Stimulated activated CD8-positive, alpha-beta memory T cell treated with anti-CD3 and anti-CD28 coated beads, Interleukin-15, amount 100 ng/mL, for 4 hours (primary cell): ENCODE data around the gene RNF167.
A peak's percentile ranks its signal among the peaks of the same experiment; 100 is the strongest.
"Not testable (repeated sequence)": the region's sequence is repeated elsewhere in the genome, so short reads cannot be mapped to it uniquely, and the experiment has no call there.

Experiments
- DNase-seq, 2 donors: peaks; one replicate each; pipeline ENCODE4 v3.0.0-alpha.2; 2020; ENCODE audit warnings: low read depth in 2 of 2

Gene RNF167

DNA sequence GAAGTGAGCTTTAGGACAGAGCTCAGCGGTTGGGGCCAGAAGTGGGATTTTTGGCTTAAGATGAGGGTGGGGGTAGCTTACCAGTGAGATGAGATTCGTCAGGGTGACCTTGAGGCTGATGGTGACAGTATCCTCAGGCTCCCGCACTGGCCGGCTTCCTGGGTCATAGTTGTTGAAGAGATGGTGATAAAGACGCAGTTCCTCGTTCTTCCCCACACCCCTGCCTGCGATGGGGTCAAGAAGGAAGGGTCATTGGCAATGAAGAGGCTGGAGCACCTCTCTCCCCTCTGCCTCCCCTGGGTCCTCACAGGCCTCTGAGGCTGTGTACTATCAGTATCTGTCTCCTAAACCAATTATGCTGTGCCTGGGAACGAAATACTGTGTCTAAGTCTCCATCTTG is 37.5 kb upstream of the RNF167 start:
- no peak for DNase-seq

DNA sequence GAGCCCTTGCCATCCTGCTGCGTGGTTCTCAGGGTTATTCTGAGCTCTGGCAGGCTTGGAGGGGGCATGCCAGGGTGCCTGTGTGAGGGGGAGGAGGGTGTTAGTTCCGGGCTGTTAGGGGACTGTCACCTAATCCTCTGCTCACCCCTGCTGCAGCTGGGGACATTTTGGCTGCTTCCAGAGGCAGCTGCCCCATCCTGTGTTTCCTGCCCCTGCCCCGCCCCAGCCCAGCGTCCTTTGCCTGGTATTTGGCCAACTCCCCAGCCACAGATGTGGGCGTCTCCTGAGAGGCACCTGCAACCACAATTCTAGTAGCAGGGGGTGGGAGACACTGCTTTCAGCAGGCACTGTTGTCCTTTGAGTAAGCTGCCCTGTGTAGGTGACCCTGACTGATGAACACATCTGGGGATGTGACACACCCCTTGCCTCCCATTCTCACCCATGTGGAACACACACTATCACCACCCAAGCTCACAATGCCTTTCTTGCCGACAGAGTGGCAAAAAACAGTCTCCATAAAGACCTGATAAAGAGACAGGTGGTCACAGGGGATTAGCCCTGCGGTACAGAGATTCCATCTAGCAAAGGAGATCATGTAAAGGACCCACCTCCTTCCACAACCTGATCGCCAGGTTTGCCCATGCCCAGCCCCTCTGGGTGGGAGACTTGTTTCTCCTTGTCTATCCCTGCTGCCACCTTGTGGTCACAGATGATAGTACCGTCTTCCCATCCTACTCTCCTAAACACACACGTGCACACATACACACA is 36.8 kb upstream of the RNF167 start, which contains the start of gene CHRNE:
Gene CHRNE, minus strand, starts transcription at position 48 of the 768 bp plus-strand sequence. Its CDS starts 35 bp downstream, at position 13.
- DNase-seq = peak in 1 of 2 donors; percentile 55

DNA sequence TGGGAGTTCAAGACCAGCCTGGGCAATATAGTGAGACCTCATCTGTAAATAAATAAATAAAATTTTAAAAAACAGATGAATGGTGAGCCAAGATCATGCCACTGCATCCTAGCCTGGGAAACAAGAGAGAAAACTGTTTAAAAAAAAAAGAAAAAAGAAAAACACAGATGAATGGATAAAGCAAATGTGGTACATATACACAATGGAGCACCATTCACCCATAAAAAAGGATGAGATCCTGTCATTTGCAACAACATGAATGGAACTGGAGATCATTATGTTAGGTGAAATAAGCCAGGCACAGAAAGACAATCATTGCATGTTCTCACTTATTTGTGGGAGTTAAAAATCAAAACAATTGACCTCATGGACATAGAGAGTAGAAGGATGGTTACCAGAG is 33.4 kb upstream of the RNF167 start:
- not testable (repeated sequence) for DNase-seq

DNA sequence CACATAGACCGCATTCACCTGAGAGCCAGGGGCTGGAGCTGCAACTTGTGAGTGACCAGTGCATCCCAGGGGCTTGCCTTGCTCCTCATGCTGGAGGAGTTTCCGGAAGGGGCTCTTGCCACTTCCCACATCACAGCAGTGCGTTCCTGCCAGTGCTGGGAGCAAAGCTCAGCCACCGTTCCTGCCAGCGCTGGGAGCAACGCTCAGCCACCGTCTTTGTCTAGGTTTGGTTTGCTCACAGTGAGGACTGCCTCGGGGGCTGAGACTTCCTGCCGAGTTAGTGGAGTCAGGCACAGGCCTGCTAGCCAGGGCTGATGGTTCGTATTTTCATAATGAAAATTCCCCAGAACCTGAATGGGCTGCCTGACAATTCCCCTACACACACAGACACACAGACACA is 31.8 kb upstream of the RNF167 start:
- DNase-seq = no peak

DNA sequence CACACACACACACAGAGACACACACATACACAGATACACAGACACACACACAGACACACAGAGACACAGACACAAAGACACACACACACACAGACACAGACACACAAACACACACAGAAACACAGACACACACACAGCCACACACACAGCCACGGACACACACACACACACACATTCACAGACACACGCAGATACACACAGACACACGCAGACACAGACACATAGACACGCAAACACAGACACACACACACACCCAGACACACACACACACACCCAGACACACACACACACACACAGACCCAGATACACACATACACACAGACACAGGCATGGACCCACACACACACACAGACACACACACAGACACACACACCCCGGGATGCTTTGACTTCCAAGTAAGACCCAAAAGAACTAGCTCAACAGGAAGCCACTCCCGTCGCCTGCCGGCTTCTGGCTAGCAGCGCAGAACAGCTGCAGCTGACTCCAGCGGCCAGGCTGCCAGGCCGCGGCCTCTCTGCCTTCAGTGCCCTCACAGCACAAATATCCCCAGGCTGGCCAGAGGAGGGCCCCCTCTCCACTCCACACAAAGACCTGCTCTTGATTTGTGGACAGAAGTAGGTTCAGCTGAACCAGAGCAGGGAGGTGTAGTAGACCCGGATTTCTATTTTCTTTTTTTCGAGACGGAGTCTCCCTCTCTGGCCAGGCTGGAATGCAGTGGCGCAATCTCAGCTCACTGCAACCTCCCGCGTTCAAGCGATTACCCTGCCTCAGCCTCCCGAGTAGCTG is 31.2 kb upstream of the RNF167 start:
- peak in 1 of 2 donors; percentile 46 for DNase-seq

DNA sequence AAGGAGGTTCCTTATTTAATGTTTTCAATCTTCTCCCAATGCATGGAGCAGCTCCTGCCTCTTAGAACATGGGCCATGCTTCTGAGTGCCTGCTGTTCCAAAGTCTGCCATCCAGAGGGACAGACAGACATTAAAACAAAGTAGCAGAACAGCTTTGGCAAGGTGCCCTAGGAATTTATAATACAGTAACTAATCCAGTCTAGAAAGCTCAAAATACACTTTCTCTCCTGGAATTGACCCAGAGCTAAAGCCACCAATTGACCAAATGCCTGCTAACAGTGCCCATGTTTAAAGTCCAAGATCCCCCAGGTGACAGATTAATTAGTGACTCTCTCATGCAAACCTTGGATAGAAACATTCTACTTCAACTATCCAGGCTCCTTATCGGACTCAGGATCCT is 26.1 kb upstream of the RNF167 start:
- DNase-seq = no peak

DNA sequence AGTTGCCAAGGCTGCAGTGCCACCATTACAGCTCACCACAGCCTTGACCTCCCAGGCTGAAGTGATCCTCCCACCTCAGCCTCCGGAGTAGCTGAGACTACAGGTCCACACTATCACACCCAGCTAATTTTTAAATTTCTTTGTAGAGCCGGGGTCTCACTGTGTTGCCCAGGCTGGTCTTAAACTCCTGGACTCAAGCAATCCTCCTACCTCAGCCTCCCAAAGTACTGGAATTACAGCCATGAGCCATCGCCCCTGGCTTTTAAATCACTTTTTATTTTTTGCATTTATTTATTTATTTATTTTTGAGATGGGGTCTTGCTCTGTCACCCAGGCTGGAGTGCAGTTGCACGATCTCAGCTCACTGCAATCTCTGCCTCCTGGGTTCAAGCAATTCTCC is 25.5 kb upstream of the RNF167 start:
- not testable (repeated sequence) for DNase-seq

DNA sequence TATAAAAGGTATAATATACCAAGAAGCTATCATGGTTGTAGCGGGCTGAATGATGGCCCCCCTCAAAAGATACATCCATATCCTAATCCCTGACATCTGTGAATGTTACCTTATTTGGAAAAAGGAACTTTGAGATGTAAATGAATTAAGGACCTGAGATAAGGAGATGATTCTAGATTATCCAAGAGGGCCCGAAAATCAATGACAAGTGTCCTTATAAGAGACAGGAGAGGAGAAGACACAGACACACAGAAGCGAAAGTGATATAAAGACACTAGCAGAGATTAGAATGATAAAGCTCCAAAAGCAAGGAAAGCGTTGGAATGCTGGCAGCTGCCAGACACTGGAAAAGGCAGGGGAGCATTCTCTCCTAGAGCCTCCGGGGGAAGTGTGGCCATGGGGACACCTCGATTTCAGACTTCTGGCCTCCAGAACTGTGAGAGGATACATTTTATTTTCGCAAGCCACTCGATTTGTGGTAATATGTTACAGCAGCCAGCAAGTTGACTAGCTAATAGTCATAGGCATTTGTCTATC is 20.5 kb upstream of the RNF167 start:
- no peak for DNase-seq

DNA sequence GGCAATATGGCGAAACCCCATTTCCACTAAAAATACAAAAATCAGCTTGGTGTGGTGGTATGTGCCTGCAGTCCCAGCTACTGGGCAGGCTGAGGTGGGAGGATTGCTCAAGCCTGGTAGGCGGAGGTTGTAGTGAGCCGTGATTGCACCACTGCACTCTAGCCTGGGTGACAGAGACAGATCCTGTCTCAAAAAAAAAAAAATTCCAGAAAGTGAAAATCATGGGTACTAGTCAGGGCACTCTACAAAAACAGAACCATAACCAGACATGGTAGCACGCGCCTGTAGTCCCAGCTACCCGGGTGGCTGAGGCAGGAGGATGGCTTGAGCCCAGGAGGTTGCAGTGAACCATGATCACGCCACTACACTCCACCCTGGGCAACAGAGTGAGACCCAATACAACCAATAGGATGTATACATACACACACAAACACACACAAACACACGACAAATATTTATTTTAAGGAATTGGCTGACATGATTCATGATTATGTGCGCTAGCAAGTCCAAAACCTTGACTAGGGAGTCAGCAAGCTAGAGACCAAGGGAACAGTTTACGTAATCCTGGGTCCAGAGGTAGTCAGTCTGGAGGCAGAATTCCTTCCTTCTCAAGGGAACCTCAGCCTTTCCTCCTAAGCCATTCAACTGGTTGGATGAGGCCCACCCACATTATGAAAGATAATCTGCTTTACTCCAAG is 19.6 kb upstream of the RNF167 start:
- DNase-seq = no peak

DNA sequence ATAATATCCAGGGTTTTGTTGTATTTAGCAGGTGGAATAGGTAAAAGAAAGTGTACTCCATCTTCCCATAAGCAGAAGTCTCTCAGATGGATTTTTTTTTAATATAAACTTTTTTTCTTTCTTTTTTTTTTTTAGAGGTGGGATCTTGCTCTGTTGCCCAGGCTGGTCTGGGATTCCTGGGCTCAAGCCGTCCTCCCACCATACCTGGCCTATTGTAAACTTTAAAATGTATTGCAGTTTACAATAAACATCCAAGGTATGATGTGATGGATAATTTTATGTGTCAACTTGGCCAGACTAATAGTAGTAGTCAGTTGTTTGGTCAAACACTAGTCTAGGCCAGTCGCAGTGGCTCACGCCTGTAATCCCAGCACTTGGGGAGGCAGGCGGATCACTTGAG is 18.7 kb upstream of the RNF167 start:
- no peak for DNase-seq

DNA sequence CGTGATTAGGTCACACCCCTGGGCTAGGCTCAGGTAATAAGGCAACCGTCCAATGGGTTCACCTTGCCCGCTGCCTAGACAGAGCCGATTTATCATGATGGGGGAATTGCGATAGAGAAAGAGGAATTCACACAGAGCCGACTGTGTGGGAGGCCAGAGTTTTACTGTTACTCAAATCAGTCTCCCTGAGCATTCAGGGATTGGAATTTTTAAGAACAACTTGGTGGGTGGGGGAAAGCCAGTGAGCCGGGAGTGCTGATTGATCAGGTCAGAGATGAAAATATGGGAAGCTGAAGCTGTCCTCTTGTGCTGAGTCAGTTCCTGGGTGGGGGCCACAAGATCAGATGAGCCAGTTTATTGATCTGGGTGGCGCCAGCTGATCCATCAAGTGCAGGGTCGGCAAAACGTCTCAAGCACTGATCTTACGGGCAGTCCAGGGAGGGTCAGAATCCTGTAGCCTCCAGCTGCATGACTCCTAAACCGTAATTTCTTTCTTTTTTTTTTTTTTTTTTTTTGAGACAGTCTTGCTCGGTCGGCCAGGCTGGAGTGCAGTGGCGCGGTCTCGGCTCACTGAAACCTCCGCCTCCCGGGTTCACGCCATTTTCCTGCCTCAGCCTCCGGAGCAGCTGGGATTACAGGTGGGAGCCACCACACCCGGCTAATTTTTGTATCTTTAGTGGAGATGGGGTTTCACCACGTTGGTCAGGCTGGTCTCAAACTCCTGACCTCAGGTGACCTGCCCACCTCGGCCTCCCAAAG is 13.3 kb upstream of the RNF167 start:
- not testable (repeated sequence) for DNase-seq

DNA sequence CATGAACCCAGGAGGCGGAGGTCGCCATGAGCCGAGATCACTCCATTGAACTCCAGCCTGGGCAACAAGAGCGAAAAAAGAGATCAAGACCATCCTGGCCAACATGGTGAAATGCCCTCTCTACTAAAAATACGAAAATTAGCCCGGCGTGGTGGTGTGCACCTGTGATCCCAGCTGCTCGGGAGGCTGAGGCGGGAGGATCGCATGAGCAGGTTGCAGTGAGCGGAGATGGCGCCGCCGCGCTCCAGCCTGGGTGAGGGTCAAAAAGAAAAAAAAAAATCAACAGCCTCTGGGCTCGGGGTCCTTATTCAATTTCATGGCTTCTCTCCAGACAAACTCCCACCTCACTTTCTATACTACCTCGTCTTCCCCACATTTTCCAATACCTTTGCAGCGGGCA is 11.2 kb upstream of the RNF167 start:
- DNase-seq = no peak

DNA sequence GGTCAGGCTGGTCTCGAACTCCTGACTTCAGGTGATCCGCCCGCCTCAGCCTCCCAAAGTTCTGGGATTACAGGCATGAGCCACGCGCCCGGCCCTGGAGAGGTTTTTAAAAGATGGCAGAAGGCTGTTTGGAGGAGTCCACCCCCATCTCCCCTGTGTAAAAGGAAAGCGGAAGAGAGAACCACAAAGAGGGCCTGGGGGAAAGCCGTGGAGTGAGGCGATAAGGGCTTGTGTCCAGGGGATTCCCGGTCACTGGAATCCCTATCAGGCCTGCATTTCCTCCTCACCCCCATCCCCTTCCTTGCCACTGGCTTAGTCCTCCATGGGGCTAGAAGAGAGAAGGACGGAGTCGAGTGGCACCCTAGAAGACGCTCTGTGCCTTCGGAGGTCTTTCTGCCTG is 8.1 kb upstream of the RNF167 start, which contains the start of gene GP1BA:
Gene GP1BA, plus strand, starts transcription at position 315 of the 400 bp plus-strand sequence. CDS start 328 bp downstream, outside the sequence.
- DNase-seq = no peak

DNA sequence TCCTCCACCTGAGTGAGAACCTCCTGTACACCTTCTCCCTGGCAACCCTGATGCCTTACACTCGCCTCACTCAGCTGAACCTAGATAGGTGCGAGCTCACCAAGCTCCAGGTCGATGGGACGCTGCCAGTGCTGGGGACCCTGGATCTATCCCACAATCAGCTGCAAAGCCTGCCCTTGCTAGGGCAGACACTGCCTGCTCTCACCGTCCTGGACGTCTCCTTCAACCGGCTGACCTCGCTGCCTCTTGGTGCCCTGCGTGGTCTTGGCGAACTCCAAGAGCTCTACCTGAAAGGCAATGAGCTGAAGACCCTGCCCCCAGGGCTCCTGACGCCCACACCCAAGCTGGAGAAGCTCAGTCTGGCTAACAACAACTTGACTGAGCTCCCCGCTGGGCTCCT is 7.3 kb upstream of the RNF167 start:
- DNase-seq = no peak

DNA sequence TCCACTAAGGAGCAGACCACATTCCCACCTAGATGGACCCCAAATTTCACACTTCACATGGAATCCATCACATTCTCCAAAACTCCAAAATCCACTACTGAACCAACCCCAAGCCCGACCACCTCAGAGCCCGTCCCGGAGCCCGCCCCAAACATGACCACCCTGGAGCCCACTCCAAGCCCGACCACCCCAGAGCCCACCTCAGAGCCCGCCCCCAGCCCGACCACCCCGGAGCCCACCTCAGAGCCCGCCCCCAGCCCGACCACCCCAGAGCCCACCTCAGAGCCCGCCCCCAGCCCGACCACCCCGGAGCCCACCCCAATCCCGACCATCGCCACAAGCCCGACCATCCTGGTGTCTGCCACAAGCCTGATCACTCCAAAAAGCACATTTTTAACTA is 6.4 kb upstream of the RNF167 start:
- DNase-seq = no peak

DNA sequence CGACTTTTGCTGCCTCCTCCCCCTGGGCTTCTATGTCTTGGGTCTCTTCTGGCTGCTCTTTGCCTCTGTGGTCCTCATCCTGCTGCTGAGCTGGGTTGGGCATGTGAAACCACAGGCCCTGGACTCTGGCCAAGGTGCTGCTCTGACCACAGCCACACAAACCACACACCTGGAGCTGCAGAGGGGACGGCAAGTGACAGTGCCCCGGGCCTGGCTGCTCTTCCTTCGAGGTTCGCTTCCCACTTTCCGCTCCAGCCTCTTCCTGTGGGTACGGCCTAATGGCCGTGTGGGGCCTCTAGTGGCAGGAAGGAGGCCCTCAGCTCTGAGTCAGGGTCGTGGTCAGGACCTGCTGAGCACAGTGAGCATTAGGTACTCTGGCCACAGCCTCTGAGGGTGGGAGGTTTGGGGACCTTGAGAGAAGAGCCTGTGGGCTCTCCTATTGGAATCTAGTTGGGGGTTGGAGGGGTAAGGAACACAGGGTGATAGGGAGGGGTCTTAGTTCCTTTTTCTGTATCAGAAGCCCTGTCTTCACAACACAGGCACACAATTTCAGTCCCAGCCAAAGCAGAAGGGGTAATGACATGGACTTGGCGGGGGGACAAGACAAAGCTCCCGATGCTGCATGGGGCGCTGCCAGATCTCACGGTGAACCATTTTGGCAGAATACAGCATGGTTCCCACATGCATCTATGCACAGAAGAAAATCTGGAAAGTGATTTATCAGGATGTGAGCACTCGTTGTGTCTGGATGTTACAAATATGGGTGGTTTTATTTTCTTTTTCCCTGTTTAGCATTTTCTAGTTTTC is 5.7 kb upstream of the RNF167 start:
- no peak for DNase-seq

DNA sequence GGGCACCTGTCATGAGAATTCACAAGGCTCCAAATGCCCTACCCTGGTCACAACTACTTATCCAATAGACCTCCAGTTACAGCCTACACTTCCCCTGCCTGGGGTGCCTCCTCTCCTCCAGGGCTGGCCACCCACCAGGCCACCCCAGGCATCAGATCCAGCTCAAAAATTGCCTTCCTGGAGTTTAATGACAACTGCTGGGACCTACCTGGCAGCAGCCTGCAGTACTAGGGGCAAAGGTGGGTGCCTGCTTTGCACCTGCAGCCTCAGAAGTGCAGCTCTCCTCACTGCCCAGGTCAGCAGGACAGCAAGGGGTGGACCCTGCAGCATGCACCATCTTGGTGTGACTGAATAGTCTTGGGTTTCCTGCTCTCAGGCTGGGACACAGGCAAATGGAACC is 4.4 kb upstream of the RNF167 start:
- DNase-seq = no peak

DNA sequence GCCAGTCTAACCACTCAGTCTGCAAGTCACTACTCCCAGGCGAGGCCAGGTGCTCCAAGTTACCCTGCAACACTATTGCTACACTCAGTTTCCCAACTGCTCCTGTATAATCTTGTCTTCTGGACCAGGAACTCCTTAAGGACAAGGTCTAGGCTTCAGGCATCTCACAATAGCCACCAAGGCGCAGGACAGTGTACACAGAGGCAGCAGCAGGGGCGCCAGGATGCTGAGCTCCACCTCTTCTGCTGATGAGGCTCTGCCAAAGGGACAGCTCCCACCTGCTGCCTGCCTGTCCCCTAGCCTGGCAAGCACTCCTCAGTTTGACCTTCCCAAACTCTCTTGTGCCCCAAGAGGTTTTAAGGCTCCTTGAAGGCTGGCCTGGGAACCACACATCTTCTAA is 3.6 kb upstream of the RNF167 start:
- no peak for DNase-seq

DNA sequence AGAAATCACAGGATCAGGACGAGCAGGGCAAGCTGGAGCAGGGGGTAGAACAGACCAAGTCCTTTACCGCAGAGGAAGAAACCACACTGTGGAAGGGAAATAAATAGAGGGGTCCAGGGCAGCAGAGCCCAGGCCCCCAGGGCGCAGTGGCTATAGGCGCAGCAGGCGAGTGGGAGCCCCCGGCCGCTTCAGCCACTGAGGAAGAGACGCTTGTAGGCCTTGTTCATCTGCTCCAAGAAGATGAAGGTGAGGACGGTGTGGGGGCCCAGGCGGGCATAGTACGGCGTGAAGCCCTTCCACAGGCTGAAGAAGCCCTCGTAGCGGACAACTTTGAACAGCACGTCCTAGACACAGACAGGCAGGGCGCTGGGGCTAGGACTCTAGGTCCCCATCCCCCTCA is 2.5 kb upstream of the RNF167 start:
- DNase-seq = no peak

DNA sequence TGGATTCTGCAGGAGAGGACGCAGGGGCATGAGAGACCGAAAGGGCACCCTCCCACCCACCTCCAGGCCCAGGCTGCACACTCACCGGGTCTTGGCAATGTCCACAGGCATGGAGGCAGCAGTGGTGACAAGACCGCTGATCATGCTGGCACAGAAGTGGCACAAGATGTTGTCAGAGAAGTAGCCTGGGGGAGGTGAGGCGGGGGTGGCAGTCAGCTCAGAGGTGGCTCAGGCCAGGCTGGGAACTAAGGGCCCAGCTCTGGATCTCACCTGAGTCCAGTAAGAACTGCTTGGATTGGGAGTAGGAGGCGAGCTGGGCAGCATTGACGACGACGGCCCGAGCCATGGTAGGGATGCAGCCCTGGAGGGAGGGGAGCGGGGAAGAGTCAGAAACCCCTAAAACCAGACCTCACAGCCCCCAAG is 2.0 kb upstream of the RNF167 start:
- DNase-seq = no peak
